B cell (primary cell): ENCODE data around the gene OTUD6A. TPM values are rescaled to one million over a fixed set of nuclear protein-coding genes. Genes with fewer than 3 reads are reported as not detected.

Experiments
- ATAC-seq: fragments of 200-7000 bp; cut with Tn5 transposase; one replicate; pipeline ENCODE4 v1.10.0; 2021; ENCODE audit warnings: low read depth, mild to moderate bottlenecking, moderate number of reproducible peaks, moderate library complexity
- CTCF ChIA-PET: fragments of 350-600 bp; sonication (Branson Sonifier 250); formaldehyde crosslinking; loops from one replicate; lab custom pipeline; 2021; ENCODE audit warnings: antibody characterized with exemption, inconsistent platforms; lab: Charles Lee
- POLR2A ChIA-PET: fragments of 350-600 bp; sonication (Branson Sonifier 250); formaldehyde crosslinking; loops from one replicate; lab custom pipeline; 2021; ENCODE audit warnings: antibody characterized with exemption; lab: Charles Lee
- DNase-seq: peaks from one replicate; pipeline ENCODE4 v3.0.0; 2013
- H2AFZ ChIP-seq: 2 replicates; pipeline ENCODE4 v1.6.1; 2012; ENCODE audit warnings: mild to moderate bottlenecking, low read depth, low read length; ENCODE audit not compliant: insufficient read depth, poor library complexity, severe bottlenecking
- H3K27ac ChIP-seq, 2 donors: 1 replicate in 1 of 2; 2 replicates in 1 of 2; pipeline ENCODE4 v1.5.1; 2012 to 2013; ENCODE audit warnings: low read length in 2 of 2, mild to moderate bottlenecking in 2 of 2, moderate library complexity in 1 of 2
- H3K27me3 ChIP-seq, 4 experiments: fragments of 200-600 bp in 1 of 4; sonication (generic) in 1 of 4; replicated peaks in 1 of 4; 1 replicate in 2 of 4; 2 replicates in 2 of 4; pipeline versions ENCODE4 v1.6.1 to v1.7.0; 2013 to 2016; ENCODE audit warnings: low read length in 3 of 4, mild to moderate bottlenecking in 2 of 4, mixed read lengths in 1 of 4, moderate library complexity in 1 of 4; ENCODE audit not compliant: insufficient read depth in 4 of 4, control insufficient read depth in 3 of 4; ENCODE audit errors: control extremely low read depth in 1 of 4
- H3K36me3 ChIP-seq, 2 experiments: replicated peaks in 1 of 2; 1 replicate in 1 of 2; 2 replicates in 1 of 2; pipeline versions ENCODE4 v1.6.1 to v1.7.1; 2013; ENCODE audit warnings: low read length in 1 of 2; ENCODE audit not compliant: insufficient read depth in 2 of 2, control insufficient read depth in 1 of 2; ENCODE audit errors: control extremely low read depth in 1 of 2, extremely low read depth in 1 of 2
- H3K4me1 ChIP-seq, 2 donors: fragments of 200-600 bp in 1 of 2; sonication (generic) in 1 of 2; 1 replicate in 1 of 2; 2 replicates in 1 of 2; pipeline versions ENCODE4 v1.5.1 to v1.6.1; 2013 to 2017; ENCODE audit warnings: low read length in 2 of 2; ENCODE audit not compliant: control insufficient read depth in 2 of 2, insufficient read depth in 2 of 2
- H3K4me2 ChIP-seq: replicated peaks from 2 replicates; pipeline ENCODE3; 2012; ENCODE audit warnings: mild to moderate bottlenecking, low read depth, low read length; ENCODE audit not compliant: poor library complexity, severe bottlenecking
- H3K4me3 ChIP-seq, 5 experiments: fragments of 200-600 bp in 1 of 5; sonication (generic) in 1 of 5; 1 replicate in 3 of 5; 2 replicates in 2 of 5; pipeline versions ENCODE4 v1.5.1 to v1.7.0; 2011 to 2016; ENCODE audit warnings: low read length in 4 of 5, mild to moderate bottlenecking in 4 of 5, low read depth in 2 of 5, control low read depth in 1 of 5, moderate library complexity in 1 of 5; ENCODE audit not compliant: insufficient read depth in 1 of 5; ENCODE audit errors: control extremely low read depth in 1 of 5, extremely low read depth in 1 of 5
- H3K79me2 ChIP-seq: fragments of 200-600 bp; sonication (generic); one replicate; pipeline ENCODE4 v1.6.0; 2016; ENCODE audit warnings: low read length; ENCODE audit not compliant: control insufficient read depth, insufficient read depth
- H3K9ac ChIP-seq: fragments of 200-600 bp; sonication (generic); 2 replicates; pipeline ENCODE4 v1.6.1; 2017; ENCODE audit warnings: mild to moderate bottlenecking, low read length, moderate library complexity
- H3K9me3 ChIP-seq, 3 donors: one replicate each; pipeline versions ENCODE4 v1.6.1 to v1.7.1; 2013; ENCODE audit warnings: low read length in 2 of 3; ENCODE audit not compliant: control insufficient read depth in 2 of 3, insufficient read depth in 1 of 3; ENCODE audit errors: control extremely low read depth in 1 of 3
- H4K20me1 ChIP-seq: 2 replicates; pipeline ENCODE4 v1.6.0; 2012; ENCODE audit warnings: mild to moderate bottlenecking, low read length; ENCODE audit not compliant: insufficient read depth, control insufficient read depth, poor library complexity, severe bottlenecking
- H3K27ac Mint-ChIP-seq: one replicate; pipeline ENCODE4 v1.8.0; 2021; ENCODE audit warnings: mixed read lengths
- H3K27me3 Mint-ChIP-seq: one replicate; pipeline ENCODE4 v1.8.0; 2021; ENCODE audit warnings: mixed read lengths
- H3K4me1 Mint-ChIP-seq: one replicate; pipeline ENCODE4 v1.8.0; 2021; ENCODE audit warnings: mixed read lengths
- H3K4me3 Mint-ChIP-seq: one replicate; pipeline ENCODE4 v1.8.0; 2021; ENCODE audit warnings: mixed read lengths
- H3K9me3 Mint-ChIP-seq: one replicate; pipeline ENCODE4 v1.8.0; 2022; ENCODE audit warnings: mixed read lengths; ENCODE audit not compliant: insufficient read depth
- CTCF ChIP-seq: fragments of 200-600 bp; IDR thresholded peaks from one replicate; pipeline ENCODE4 v1.8.0; 2022; ENCODE audit warnings: antibody characterized with exemption, mild to moderate bottlenecking
- EZH2 ChIP-seq: IDR thresholded peaks from 2 replicates; pipeline ENCODE4 v1.6.1; 2012; ENCODE audit warnings: borderline replicate concordance, low read depth, mild to moderate bottlenecking, moderate library complexity, low read length; ENCODE audit not compliant: insufficient read depth, poor library complexity, severe bottlenecking
- WGBS: methylation state at CpG from one replicate; pipeline ENCODE4 v1.1.5; 2013; ENCODE audit warnings: missing lambda C conversion rate; ENCODE audit not compliant: insufficient coverage; 5-methylcytosine and 5-hydroxymethylcytosine counted together
- intact Hi-C: fragments of 100-400 bp; cut with micrococcal nuclease; formaldehyde crosslinking; loops from one replicate; pipeline ENCODE4 v1.10.0; 2022
- polyA minus RNA-seq: library from RNA; depleted of rRNA, polyadenylated mRNA; stranded (reverse); fragments of >200 nt; gene quantifications from 2 replicates; pipeline ENCODE4 v1.2.3, GENCODE V29; 2012
- polyA plus RNA-seq: library from polyadenylated mRNA; depleted of rRNA; stranded (reverse); fragments of >200 nt; gene quantifications from 2 replicates; pipeline ENCODE4 v1.2.3, GENCODE V29; 2012
- total RNA-seq, 2 donors: library from RNA; stranded (reverse); fragments of 120-200 nt in 1 of 2; gene quantifications; 1 replicate in 1 of 2; 2 replicates in 1 of 2; pipeline versions ENCODE4 v1.2.3 to v1.2.4, GENCODE V29; 2013 to 2022

Gene OTUD6A
- not detected in 2 replicates for total RNA-seq
- total RNA-seq (2013), result not detected
- polyA plus RNA-seq, result not detected in 2 replicates
- polyA minus RNA-seq, result not detected in 2 replicates

GRCh38 chrX:70062076-70062475 lies at the start of gene OTUD6A:
OTUD6A (plus strand) TSS chrX:70062457; CDS start chrX:70062525, 68 bp downstream.
- no peak within 1 kb of the TSS for H3K4me2 ChIP-seq
- TF ChIP-seq EZH2 (no peak), CTCF (no peak)
- no peaks in the 10 kb centered on the region for H3K9me3 ChIP-seq
- ChIA-PET POLR2A (no interaction called here), CTCF (no interaction called here)
- H3K4me1 ChIP-seq, result no peaks in the 10 kb centered on the region
- no peaks in the 10 kb centered on the region for H3K36me3 ChIP-seq
- WGBS, result 92% methylated on average over 11 of the region's 14 CpGs
- H3K4me3 Mint-ChIP-seq, result no peak within 1 kb of the TSS
- peaks cover 5% of the 10 kb centered on the region for H3K27me3 Mint-ChIP-seq
- intact Hi-C loops, result no loop called here
- ATAC-seq, result no peak
- no peaks in the 10 kb centered on the region for H3K27me3 ChIP-seq
- H4K20me1 ChIP-seq, result no peaks in the 10 kb centered on the region
- H2AFZ ChIP-seq, result no peak within 1 kb of the TSS
- no peaks in the 10 kb centered on the region for H3K4me1 Mint-ChIP-seq
- no peak within 1 kb of the TSS for H3K9ac ChIP-seq
- DNase-seq, result no peak
- H3K9me3 Mint-ChIP-seq, result no peaks in the 10 kb centered on the region
- no peaks in the 10 kb centered on the region for H3K79me2 ChIP-seq
- H3K27ac Mint-ChIP-seq, result no peak within 1 kb of the TSS
- no peak within 1 kb of the TSS for H3K4me3 ChIP-seq
- no peak within 1 kb of the TSS for H3K27ac ChIP-seq

- Histone ChIP-seq H3K9me3 (peaks cover 0 to 3% (median 0%) of the 10 kb centered on the region in 3 donors), H2AFZ (no peak overlapping the region), H3K79me2 (no peaks in the 10 kb centered on the region), H3K4me3 (no peak overlapping the region), H3K9ac (no peak overlapping the region), H3K36me3 (no peaks in the 10 kb centered on the region), H3K27me3 (peaks cover 0 to 8% (median 1%) of the 10 kb centered on the region in 4 experiments), H3K4me2 (no peak overlapping the region), H4K20me1 (no peaks in the 10 kb centered on the region), H3K4me1 (no peaks in the 10 kb centered on the region), H3K27ac (no peak overlapping the region)
- Mint-ChIP-seq H3K4me3 (no peak overlapping the region), H3K4me1 (no peaks in the 10 kb centered on the region), H3K27me3 (peaks cover 10% of the 10 kb centered on the region), H3K27ac (no peak overlapping the region), H3K9me3 (peaks cover 2% of the 10 kb centered on the region)
- no peak for ATAC-seq
- TF ChIP-seq CTCF (no peak), EZH2 (no peak)
- no peak for DNase-seq
- ChIA-PET POLR2A (no interaction called here), CTCF (no interaction called here)
- intact Hi-C loops, result no loop called here
- 100% methylated on average over 2 of the region's 4 CpGs for WGBS
Observed at GRCh38 chrX:70012756-70013155, 49.5 kb upstream of the OTUD6A start.
